Endodermal cell (in vitro differentiated cells): Measurements from ENCODE around the gene CDK1. TPM values are rescaled to one million over a fixed set of nuclear protein-coding genes. Genes with fewer than 3 reads are reported as not detected.

Experiments used
- DNase-seq: peaks from one replicate; pipeline ENCODE4 v3.0.0-alpha.2; 2017
- H3K27ac ChIP-seq: 2 replicates; pipeline ENCODE4 v1.5.1; 2013; ENCODE audit warnings: mild to moderate bottlenecking, low read depth, low read length, moderate library complexity
- H3K27me3 ChIP-seq: 2 replicates; pipeline ENCODE4 v1.6.1; 2013; ENCODE audit warnings: mild to moderate bottlenecking, low read length, moderate library complexity; ENCODE audit not compliant: insufficient read depth, control insufficient read depth, poor library complexity, severe bottlenecking
- H3K36me3 ChIP-seq: 2 replicates; pipeline ENCODE4 v1.7.0; 2013; ENCODE audit warnings: mild to moderate bottlenecking, low read length, moderate library complexity; ENCODE audit not compliant: control insufficient read depth, insufficient read depth
- H3K4me1 ChIP-seq: one replicate; pipeline ENCODE4 v1.7.0; 2013; ENCODE audit warnings: low read length; ENCODE audit not compliant: control insufficient read depth, insufficient read depth
- H3K4me3 ChIP-seq: 2 replicates; pipeline ENCODE4 v1.5.1; 2013; ENCODE audit warnings: mild to moderate bottlenecking, low read length, moderate library complexity
- H3K9ac ChIP-seq: 2 replicates; pipeline ENCODE4 v1.6.1; 2013; ENCODE audit warnings: mild to moderate bottlenecking, low read length, moderate library complexity; ENCODE audit not compliant: poor library complexity, severe bottlenecking; ENCODE audit errors: extremely low read depth
- H3K9me3 ChIP-seq: 2 replicates; pipeline ENCODE4 v1.6.1; 2013; ENCODE audit warnings: mild to moderate bottlenecking, low read length, moderate library complexity; ENCODE audit not compliant: control insufficient read depth
- H3K27ac Mint-ChIP-seq: 2 replicates; pipeline ENCODE4 v1.8.0; 2020; ENCODE audit warnings: mixed read lengths
- H3K27me3 Mint-ChIP-seq: 2 replicates; pipeline ENCODE4 v1.8.0; 2021; ENCODE audit warnings: mild to moderate bottlenecking, mixed read lengths; ENCODE audit not compliant: insufficient read depth
- H3K36me3 Mint-ChIP-seq: 2 replicates; pipeline ENCODE4 v1.8.0; 2020; ENCODE audit warnings: low read depth, mixed read lengths
- H3K4me1 Mint-ChIP-seq: 2 replicates; pipeline ENCODE4 v1.8.0; 2020; ENCODE audit warnings: mixed read lengths
- H3K4me3 Mint-ChIP-seq: 2 replicates; pipeline ENCODE4 v1.8.0; 2020; ENCODE audit warnings: mild to moderate bottlenecking, moderate library complexity, mixed read lengths
- H3K9me3 Mint-ChIP-seq: 2 replicates; pipeline ENCODE4 v1.8.0; 2020; ENCODE audit warnings: mild to moderate bottlenecking, mixed read lengths
- CTCF ChIP-seq: fragments of 200-600 bp; sonication (generic); conservative IDR thresholded peaks from 2 replicates; pipeline ENCODE4 v1.5.0; 2021; ENCODE audit warnings: antibody characterized with exemption, mild to moderate bottlenecking
- WGBS, 2 experiments: methylation state at CpG; one replicate each; pipeline versions ENCODE4 v1.1.5 to v1.1.7; 2013; ENCODE audit warnings: missing lambda C conversion rate in 2 of 2, mixed read lengths in 1 of 2; ENCODE audit not compliant: insufficient coverage in 1 of 2, insufficient read length in 1 of 2; 5-methylcytosine and 5-hydroxymethylcytosine counted together
- total RNA-seq, 2 donors: library from RNA; stranded (reverse); fragmentation: NEBNext Ultra II Directional in 1 of 2; extraction: Animal tissue kit (Norgen Biotek cat#: 25700) in 1 of 2; gene quantifications; 2 replicates in 1 of 2; 3 replicates in 1 of 2; pipeline ENCODE4 v1.2.1, GENCODE V29; 2021

The CDK1 gene
- total RNA-seq, 2 donors from 2014 or later = 78.3 to 145 TPM

GRCh38 chr10:60732198-60732806 is 46.0 kb upstream of the CDK1 start:
- peak overlapping the region; percentile 50 for H3K9ac ChIP-seq
- TF ChIP-seq CTCF = no peak
- Mint-ChIP-seq H3K4me1 (peaks cover 27% of the 10 kb centered on the region), H3K4me3 (peak overlapping the region; percentile 87), H3K27ac (peak overlapping the region; percentile 91), H3K36me3 (peaks cover 2% of the 10 kb centered on the region), H3K9me3 (no peaks in the 10 kb centered on the region), H3K27me3 (peaks cover 4% of the 10 kb centered on the region)
- peak; percentile 66 for DNase-seq
- no peaks in the 10 kb centered on the region for H3K36me3 ChIP-seq
- peak overlapping the region; percentile 84 for H3K4me3 ChIP-seq
- 0 to 6% methylated on average over 5 to 20 of the region's 20 CpGs for WGBS, 2 experiments
- H3K4me1 ChIP-seq = peaks cover 14% of the 10 kb centered on the region
- H3K27me3 ChIP-seq = peaks cover 21% of the 10 kb centered on the region
- H3K27ac ChIP-seq = no peak overlapping the region
- H3K9me3 ChIP-seq = no peaks in the 10 kb centered on the region

GRCh38 chr10:60732807-60733516 is 45.3 kb upstream of the CDK1 start:
- Mint-ChIP-seq H3K9me3 (no peaks in the 10 kb centered on the region), H3K4me3 (peak overlapping the region; percentile 87), H3K27ac (peak overlapping the region; percentile 91), H3K36me3 (peaks cover under 1% of the 10 kb centered on the region), H3K4me1 (peaks cover 27% of the 10 kb centered on the region), H3K27me3 (peaks cover 4% of the 10 kb centered on the region)
- peaks cover 21% of the 10 kb centered on the region for H3K27me3 ChIP-seq
- H3K36me3 ChIP-seq = no peaks in the 10 kb centered on the region
- H3K4me3 ChIP-seq = peak overlapping the region; percentile 84
- H3K9me3 ChIP-seq = no peaks in the 10 kb centered on the region
- H3K4me1 ChIP-seq = peaks cover 14% of the 10 kb centered on the region
- peak overlapping the region; percentile 50 for H3K9ac ChIP-seq
- TF ChIP-seq CTCF = peak; percentile 80
- peak; percentile 90 for DNase-seq
- no peak overlapping the region for H3K27ac ChIP-seq
- WGBS, 2 experiments = 1 to 2% methylated on average over 19 to 60 of the region's 60 CpGs

- H3K36me3 ChIP-seq = no peaks in the 10 kb centered on the region
- no peak overlapping the region for H3K27ac Mint-ChIP-seq
- H3K27ac ChIP-seq = no peak overlapping the region
- H3K4me3 Mint-ChIP-seq = peak overlapping the region; percentile 87
- H3K27me3 ChIP-seq = peaks cover 21% of the 10 kb centered on the region
- H3K4me1 ChIP-seq = peaks cover 14% of the 10 kb centered on the region
- H3K27me3 Mint-ChIP-seq = peaks cover 4% of the 10 kb centered on the region
- H3K4me3 ChIP-seq = peak overlapping the region; percentile 84
- H3K36me3 Mint-ChIP-seq = no peaks in the 10 kb centered on the region
- TF ChIP-seq CTCF = no peak
- H3K4me1 Mint-ChIP-seq = peaks cover 27% of the 10 kb centered on the region
- no peak overlapping the region for H3K9ac ChIP-seq
- 0 to 2% methylated on average over 4 to 15 of the region's 17 CpGs for WGBS, 2 experiments
- H3K9me3 ChIP-seq = no peaks in the 10 kb centered on the region
- DNase-seq = no peak
- no peaks in the 10 kb centered on the region for H3K9me3 Mint-ChIP-seq
Observed at GRCh38 chr10:60733517-60733822, 44.8 kb upstream of the CDK1 start.
